Measurements from ENCODE around the gene MEF2A.

GRCh38 chr15:99680276-99680675 is 114.5 kb downstream of the MEF2A start:
- TF ChIP-seq CTCF (IDR thresholded peaks at IDR 0.05) = no peak
- TF ChIP-seq EZH2 (IDR thresholded peaks at IDR 0.05; ENCODE audit: borderline replicate concordance, insufficient read depth, low read depth, low read length, poor library complexity, severe bottlenecking) = no peak
